NCI-H345 treated with DMSO at 0.1 percent for 48 hours (cell line): ENCODE results near the gene HP1BP3.
"Not testable (repeated sequence)": the region's sequence is repeated elsewhere in the genome, so short reads cannot be mapped to it uniquely, and the experiment has no call there.

Experiments
- DNase-seq: peaks from one replicate; lab custom pipeline; 2025; ENCODE audit not compliant: unreplicated experiment; lab: John Stamatoyannopoulos, UW

Gene HP1BP3, protein sequence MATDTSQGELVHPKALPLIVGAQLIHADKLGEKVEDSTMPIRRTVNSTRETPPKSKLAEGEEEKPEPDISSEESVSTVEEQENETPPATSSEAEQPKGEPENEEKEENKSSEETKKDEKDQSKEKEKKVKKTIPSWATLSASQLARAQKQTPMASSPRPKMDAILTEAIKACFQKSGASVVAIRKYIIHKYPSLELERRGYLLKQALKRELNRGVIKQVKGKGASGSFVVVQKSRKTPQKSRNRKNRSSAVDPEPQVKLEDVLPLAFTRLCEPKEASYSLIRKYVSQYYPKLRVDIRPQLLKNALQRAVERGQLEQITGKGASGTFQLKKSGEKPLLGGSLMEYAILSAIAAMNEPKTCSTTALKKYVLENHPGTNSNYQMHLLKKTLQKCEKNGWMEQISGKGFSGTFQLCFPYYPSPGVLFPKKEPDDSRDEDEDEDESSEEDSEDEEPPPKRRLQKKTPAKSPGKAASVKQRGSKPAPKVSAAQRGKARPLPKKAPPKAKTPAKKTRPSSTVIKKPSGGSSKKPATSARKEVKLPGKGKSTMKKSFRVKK

GRCh38 chr1:20787029-20787839, at the start of gene HP1BP3:
HP1BP3 (minus strand) TSS chr1:20787307; CDS start chr1:20780440, 6,867 bp downstream.
- DNase-seq: peak; percentile 56

DNA sequence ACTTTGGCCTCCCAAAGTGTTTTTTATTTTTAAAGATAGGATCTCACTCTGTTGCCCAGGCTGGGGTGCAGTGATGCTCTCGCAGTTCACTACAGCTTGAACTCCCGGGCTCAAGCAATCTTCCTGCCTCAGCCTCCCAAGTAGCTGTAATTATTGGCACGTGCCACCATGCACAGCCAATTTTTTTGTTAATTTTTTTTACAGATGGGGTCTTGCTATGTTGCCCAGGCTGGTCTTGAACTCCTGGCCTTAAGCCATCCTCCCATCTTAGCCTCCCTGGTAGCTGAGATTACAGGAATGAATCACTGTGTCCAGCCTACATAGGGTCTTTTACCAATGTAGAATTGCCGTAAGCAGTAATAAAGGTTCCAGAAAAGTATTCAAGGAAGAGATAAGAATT, 49.1 kb upstream of the HP1BP3 start:
- DNase-seq: no peak

- DNase-seq: no peak
These were observed 47.7 kb upstream of the HP1BP3 start for GRCh38 chr1:20834780-20835179.

- DNase-seq: no peak
These were observed 47.1 kb upstream of the HP1BP3 start for GRCh38 chr1:20834192-20834591.

GRCh38 chr1:20830378-20830777, 43.3 kb upstream of the HP1BP3 start:
- DNase-seq: no peak

GRCh38 chr1:20829946-20830345, 42.8 kb upstream of the HP1BP3 start:
- DNase-seq: no peak

DNA sequence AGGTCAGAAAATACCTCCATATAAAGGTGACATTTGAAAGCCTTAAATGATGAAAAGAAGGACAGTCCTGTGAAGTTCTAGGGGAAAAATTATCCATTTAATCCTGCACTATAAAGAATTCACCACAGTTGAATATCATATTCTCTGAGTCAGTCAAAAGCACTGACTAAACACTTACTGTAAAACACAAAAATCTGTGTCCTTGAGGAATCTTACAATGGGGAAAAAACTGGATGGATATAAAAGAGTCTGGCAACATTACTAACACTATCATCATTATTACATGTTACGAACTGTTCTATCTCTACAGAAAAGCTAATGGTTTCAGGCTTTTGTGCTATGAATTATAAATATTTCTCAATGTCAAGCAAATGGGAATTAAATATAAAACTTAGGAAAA, 42.4 kb upstream of the HP1BP3 start:
- no peak for DNase-seq

DNA sequence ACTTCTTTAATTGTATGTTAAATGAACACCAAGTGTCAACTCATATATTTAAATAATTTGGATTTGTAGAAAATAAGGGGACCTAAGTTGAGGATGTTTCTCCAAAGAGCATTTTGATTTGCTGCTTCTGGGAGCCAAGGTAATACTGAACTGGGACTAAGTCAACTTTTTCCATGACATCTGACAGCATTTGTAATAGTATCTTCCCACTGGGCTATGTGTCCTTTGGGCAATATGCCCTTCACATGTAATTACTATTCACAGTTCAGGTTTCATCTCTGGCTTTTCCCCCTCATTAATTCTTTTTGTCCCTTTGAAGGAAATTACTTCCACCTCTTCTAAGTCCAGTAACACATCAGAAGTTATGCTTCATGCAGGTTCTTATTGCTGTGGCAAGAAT, 36.7 kb upstream of the HP1BP3 start:
- DNase-seq: no peak

GRCh38 chr1:20821466-20821865, 34.4 kb upstream of the HP1BP3 start:
- DNase-seq: no peak

DNA sequence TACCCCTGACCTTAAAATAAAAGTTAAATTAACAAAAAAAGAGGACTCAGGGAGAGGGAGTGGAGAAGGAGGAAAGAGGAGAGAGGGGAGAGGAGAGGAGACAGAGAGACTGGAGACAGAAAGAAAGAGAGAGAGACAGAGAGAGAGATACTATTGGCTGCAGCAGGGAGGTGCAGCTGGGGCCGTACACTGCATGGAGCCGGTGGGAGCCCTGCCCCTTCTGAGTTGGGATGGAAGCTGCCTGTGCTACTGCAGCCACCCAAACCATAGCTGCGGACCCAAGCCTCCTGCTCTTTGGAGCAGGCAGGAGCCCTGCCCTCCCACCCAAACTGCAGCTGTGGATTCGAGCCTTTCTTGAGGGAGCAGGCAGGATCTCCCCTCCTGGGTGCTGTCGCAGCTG, 32.7 kb upstream of the HP1BP3 start:
- DNase-seq: no peak

- DNase-seq: no peak
These were observed 27.4 kb upstream of the HP1BP3 start for GRCh38 chr1:20814534-20814871.

DNA sequence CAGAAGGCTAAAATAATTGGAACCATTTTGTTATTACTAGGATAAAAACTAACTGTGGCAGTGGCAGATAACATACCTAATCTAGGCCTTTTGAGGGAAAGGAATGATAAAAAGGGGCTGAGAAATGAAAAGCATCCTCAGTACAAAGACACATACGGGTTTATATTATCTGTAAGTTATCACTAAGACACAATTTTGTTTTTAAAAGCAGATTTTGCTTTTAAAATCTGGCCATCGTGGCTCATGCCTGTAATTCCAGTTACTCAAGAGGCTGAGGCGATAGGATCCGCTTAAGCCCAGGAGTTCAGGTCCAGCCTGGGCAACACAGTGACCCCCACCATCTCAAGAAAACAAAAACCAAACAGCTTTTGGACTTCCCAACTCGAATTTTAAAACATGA, 24.8 kb upstream of the HP1BP3 start:
- DNase-seq: no peak

- no peak for DNase-seq
These were observed 6.1 kb upstream of the HP1BP3 start for GRCh38 chr1:20793236-20793635.

DNA sequence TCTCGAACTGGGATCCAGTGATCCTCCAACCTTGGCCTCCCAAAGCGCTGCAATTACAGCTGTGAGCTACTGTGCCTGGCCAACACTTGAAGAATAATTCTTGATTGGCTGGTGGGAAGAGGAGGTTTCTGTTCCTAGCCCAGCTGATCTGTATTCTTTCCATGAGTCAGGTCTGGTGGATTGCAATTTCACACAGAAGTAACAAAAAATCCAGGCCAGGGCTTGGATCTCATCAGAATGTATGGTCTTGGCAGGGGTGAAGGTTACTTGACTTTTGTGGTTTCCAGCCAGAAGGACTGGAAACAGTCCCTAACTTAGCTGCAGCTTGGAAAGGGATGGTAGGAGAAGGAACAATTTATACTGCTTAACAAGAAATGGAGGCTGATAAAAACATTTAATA, 5.1 kb upstream of the HP1BP3 start:
- DNase-seq: no peak

DNA sequence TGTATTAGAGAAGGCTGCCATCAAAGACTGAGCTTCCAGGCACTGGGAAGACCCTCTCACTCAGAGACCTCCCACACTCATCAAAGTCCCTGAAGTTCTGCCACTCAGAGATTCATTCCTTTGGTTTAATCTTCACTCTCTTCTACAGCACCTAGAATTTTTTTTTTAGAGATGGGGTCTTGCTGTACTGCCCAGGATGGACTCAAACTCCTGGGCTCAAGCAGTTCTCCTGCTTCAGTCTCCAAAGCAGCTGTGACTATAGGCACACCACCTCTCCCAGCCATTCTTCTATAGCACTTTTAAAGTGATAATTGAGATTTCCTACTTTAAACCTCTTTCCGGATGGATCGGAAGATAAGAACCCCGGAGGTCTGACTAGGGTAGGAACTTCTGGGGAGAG, 3.7 kb upstream of the HP1BP3 start:
- DNase-seq: no peak

DNA sequence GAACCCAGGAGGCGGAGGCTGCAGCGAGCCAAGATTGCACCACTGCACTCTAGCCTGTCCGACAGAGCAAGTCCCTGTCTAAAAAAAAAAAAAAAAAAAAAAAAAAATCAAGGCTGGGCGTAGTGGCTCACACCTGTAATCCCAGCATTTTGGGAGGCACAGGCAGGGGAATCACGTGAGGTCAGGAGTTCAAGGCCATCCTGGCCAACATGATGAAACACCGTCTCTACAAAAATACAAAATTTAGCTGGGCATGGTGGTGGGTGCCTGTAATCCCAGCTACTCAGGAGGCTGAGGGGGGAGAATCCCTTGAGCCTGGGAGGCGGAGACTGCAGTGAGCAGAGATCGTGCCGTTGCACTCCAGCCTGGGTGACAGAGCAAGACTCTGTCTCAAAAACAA, 2.5 kb upstream of the HP1BP3 start:
- DNase-seq: not testable (repeated sequence)

- DNase-seq: no peak
These were observed 1.0 kb upstream of the HP1BP3 start for GRCh38 chr1:20787840-20788795.

GRCh38 chr1:20786253-20787028, 666 bp downstream of the HP1BP3 start:
- peak; percentile 94 for DNase-seq

GRCh38 chr1:20785907-20786252, 1.2 kb downstream of the HP1BP3 start:
- DNase-seq: no peak

- DNase-seq: no peak
These were observed 11.4 kb downstream of the HP1BP3 start for GRCh38 chr1:20775700-20776099.
